Measurements from ENCODE around the gene PRR16. TPM values are rescaled to one million over a fixed set of nuclear protein-coding genes. Genes with fewer than 3 reads are reported as not detected.

Gene PRR16
- total RNA-seq, 1 experiment from 2014 or later = 18.9 TPM

DNA sequence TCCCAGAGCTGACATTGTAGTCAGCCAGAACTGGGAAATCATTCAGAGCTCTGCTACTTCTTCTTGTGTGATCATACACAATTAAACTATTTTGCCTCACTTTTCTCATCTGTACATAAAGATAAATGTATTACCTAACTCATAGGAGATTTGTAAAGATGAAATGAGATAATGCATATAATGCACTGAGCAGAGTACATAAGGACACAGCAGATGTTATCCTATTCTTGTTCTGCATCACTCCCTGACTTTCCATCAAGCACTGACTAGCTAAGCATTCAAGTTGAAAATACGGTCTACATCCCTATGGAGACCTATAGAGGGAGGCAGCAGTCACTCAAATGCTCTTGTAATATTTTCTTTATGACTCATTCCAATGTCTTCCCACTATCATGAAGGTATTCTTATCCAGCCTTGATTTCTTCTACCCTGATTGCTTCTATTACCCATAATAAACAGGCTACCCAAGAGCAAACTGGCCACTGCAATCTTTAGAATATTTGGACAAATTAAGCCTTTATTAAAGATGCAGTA lies 16.3 kb upstream of the PRR16 start:
- H3K27ac Mint-ChIP-seq (ENCODE audit: low read depth, unreplicated experiment) = peak overlapping the region; percentile 24
- intact Hi-C loops (cut with micrococcal nuclease) = loop anchor here (5.0 kb wide), 1 partner anchor 60 kb away; no protein-coding TSS in a partner anchor
- no peak overlapping the region for H3K4me3 Mint-ChIP-seq (ENCODE audit: unreplicated experiment)
- peaks cover 32% of the 10 kb centered on the region for H3K4me1 Mint-ChIP-seq (ENCODE audit: insufficient read depth, unreplicated experiment)
- TF ChIP-seq CTCF (IDR thresholded peaks at IDR 0.05; ENCODE audit: unreplicated experiment) = no peak
- H3K27me3 Mint-ChIP-seq (ENCODE audit: insufficient read depth, unreplicated experiment) = no peaks in the 10 kb centered on the region
- ChIA-PET CTCF (interaction anchor here (1.3 to 2.5 kb wide), 3 partner anchors 10 to 391 kb away, joined by 4 to 23 read pairs (median 7); no protein-coding TSS in a partner anchor), POLR2A (no interaction called here)
- H3K9me3 Mint-ChIP-seq (ENCODE audit: unreplicated experiment) = peaks cover 7% of the 10 kb centered on the region
- no TSS peak for BruUV-seq (replicated peaks)
- DNase-seq (ENCODE audit: unreplicated experiment) = peak; percentile 70
- H3K36me3 Mint-ChIP-seq (ENCODE audit: insufficient read depth, unreplicated experiment) = peaks cover 6% of the 10 kb centered on the region

GRCh38 chr5:120449501-120449900 lies 14.6 kb upstream of the PRR16 start:
- Mint-ChIP-seq H3K4me1 (ENCODE audit: insufficient read depth, unreplicated experiment) (peaks cover 45% of the 10 kb centered on the region), H3K4me3 (ENCODE audit: unreplicated experiment) (no peak overlapping the region), H3K27me3 (ENCODE audit: insufficient read depth, unreplicated experiment) (no peaks in the 10 kb centered on the region), H3K9me3 (ENCODE audit: unreplicated experiment) (peaks cover 7% of the 10 kb centered on the region), H3K27ac (ENCODE audit: low read depth, unreplicated experiment) (peak overlapping the region; percentile 47), H3K36me3 (ENCODE audit: insufficient read depth, unreplicated experiment) (peaks cover 6% of the 10 kb centered on the region)
- DNase-seq (ENCODE audit: unreplicated experiment) = no peak
- ChIA-PET CTCF (interaction anchor here (0.6 to 1.3 kb wide), 5 partner anchors 8 to 506 kb away, joined by 3 to 4 read pairs (median 3); no protein-coding TSS in a partner anchor), POLR2A (no interaction called here)
- no TSS peak for BruUV-seq (replicated peaks)
- TF ChIP-seq CTCF (IDR thresholded peaks at IDR 0.05; ENCODE audit: unreplicated experiment) = no peak
- intact Hi-C loops (cut with micrococcal nuclease) = loop anchor here (5.0 kb wide), 1 partner anchor 62 kb away; no protein-coding TSS in a partner anchor

- intact Hi-C loops (cut with micrococcal nuclease) = no loop called here
- no peak for DNase-seq (ENCODE audit: unreplicated experiment)
- TF ChIP-seq CTCF (IDR thresholded peaks at IDR 0.05; ENCODE audit: unreplicated experiment) = no peak
- H3K4me1 Mint-ChIP-seq (ENCODE audit: insufficient read depth, unreplicated experiment) = peaks cover 43% of the 10 kb centered on the region
- ChIA-PET CTCF (interaction anchor here (0.6 to 1.2 kb wide), 4 partner anchors 395 to 1500 kb away, joined by 3 read pairs; no protein-coding TSS in a partner anchor), POLR2A (no interaction called here)
- H3K27me3 Mint-ChIP-seq (ENCODE audit: insufficient read depth, unreplicated experiment) = no peaks in the 10 kb centered on the region
- H3K36me3 Mint-ChIP-seq (ENCODE audit: insufficient read depth, unreplicated experiment) = peaks cover 4% of the 10 kb centered on the region
- H3K27ac Mint-ChIP-seq (ENCODE audit: low read depth, unreplicated experiment) = no peak overlapping the region
- no peak overlapping the region for H3K4me3 Mint-ChIP-seq (ENCODE audit: unreplicated experiment)
- peaks cover 7% of the 10 kb centered on the region for H3K9me3 Mint-ChIP-seq (ENCODE audit: unreplicated experiment)
- no TSS peak for BruUV-seq (replicated peaks)
Observed at GRCh38 chr5:120450910-120451309, 13.2 kb upstream of the PRR16 start.

DNA sequence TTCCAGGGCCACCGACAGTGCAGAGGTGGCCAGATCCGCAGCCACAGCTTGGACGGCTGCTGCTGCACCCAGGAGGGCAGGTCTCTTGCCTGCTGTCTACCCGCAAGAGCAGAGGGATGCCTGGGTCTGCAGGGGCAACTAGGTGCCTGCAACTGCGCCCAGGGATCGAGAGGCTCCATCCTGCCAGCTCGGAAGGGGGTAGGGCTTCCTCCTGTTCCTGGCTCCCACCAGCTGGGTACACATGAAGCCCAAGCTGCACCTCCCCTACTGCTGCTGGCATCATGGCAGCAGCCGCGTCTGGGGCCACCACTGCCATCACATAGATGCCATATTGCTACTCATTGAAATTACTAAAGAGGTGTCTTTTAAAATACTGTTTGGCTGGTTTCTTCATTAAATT lies 12.7 kb upstream of the PRR16 start:
- POLR2A ChIA-PET = no interaction called here
- Mint-ChIP-seq H3K27me3 (ENCODE audit: insufficient read depth, unreplicated experiment) (no peaks in the 10 kb centered on the region), H3K9me3 (ENCODE audit: unreplicated experiment) (peaks cover 7% of the 10 kb centered on the region), H3K27ac (ENCODE audit: low read depth, unreplicated experiment) (no peak overlapping the region), H3K4me3 (ENCODE audit: unreplicated experiment) (no peak overlapping the region), H3K4me1 (ENCODE audit: insufficient read depth, unreplicated experiment) (peaks cover 37% of the 10 kb centered on the region), H3K36me3 (ENCODE audit: insufficient read depth, unreplicated experiment) (no peaks in the 10 kb centered on the region)
- no TSS peak for BruUV-seq (replicated peaks)
- CTCF ChIA-PET = interaction anchor here (0.6 to 1.2 kb wide), 4 partner anchors 395 to 1499 kb away, joined by 3 read pairs; no protein-coding TSS in a partner anchor
- TF ChIP-seq CTCF (IDR thresholded peaks at IDR 0.05; ENCODE audit: unreplicated experiment) = no peak
- intact Hi-C loops (cut with micrococcal nuclease) = no loop called here
- DNase-seq (ENCODE audit: unreplicated experiment) = no peak

Measured in MCF 10A (cell line).